HL-60/S4 treated with phorbol 12-myristate 13-acetate at 8.2 ng/mL for 4 days and 3 days (cell line): Measurements from ENCODE around the gene RBM17.
"Not testable (repeated sequence)": the region's sequence is repeated elsewhere in the genome, so short reads cannot be mapped to it uniquely, and the experiment has no call there.

ENCODE experiments used
- in situ Hi-C: fragments of 300-500 bp; cut with MboI; formaldehyde crosslinking; loops from 2 replicates; pipeline ENCODE4 v1.15.0; 2022; ENCODE audit warnings: low sequenced_read_pairs

RBM17 gene

GRCh38 chr10:6151087-6151977 is 62.5 kb downstream of the RBM17 start:
- in situ Hi-C loops, result no loop called here

- in situ Hi-C loops, result no loop called here
These were observed 65.0 kb downstream of the RBM17 start for GRCh38 chr10:6153845-6154244.

- in situ Hi-C loops, result no loop called here
These were observed 65.7 kb downstream of the RBM17 start for GRCh38 chr10:6154566-6154965.

- in situ Hi-C loops, result no loop called here
These were observed 69.4 kb downstream of the RBM17 start for GRCh38 chr10:6158276-6158675.

GRCh38 chr10:6161921-6162320 is 73.1 kb downstream of the RBM17 start:
- in situ Hi-C loops, result no loop called here

- in situ Hi-C loops, result no loop called here
These were observed 73.9 kb downstream of the RBM17 start for GRCh38 chr10:6162589-6163356.

GRCh38 chr10:6163364-6164270 is 74.8 kb downstream of the RBM17 start:
- in situ Hi-C loops, result no loop called here

GRCh38 chr10:6164271-6165095 is 75.6 kb downstream of the RBM17 start:
- in situ Hi-C loops, result no loop called here

GRCh38 chr10:6165221-6165725 is 76.4 kb downstream of the RBM17 start:
- in situ Hi-C loops, result no loop called here

GRCh38 chr10:6165933-6166332 is 77.1 kb downstream of the RBM17 start:
- in situ Hi-C loops, result not testable (repeated sequence)
